Measurements from ENCODE around the gene FSCN2. TPM values are rescaled to one million over a fixed set of nuclear protein-coding genes. Genes with fewer than 3 reads are reported as not detected.

FSCN2 gene
- total RNA-seq, 1 experiment from 2014 or later: 1.6 TPM

GRCh38 chr17:81513753-81514488, 14.3 kb upstream of the FSCN2 start:
- Histone ChIP-seq H4K8ac (replicated peaks; ENCODE audit: insufficient read length, low read depth, low read length) (no peak overlapping the region), H3K9ac (ENCODE audit: extremely low read depth, insufficient read length, low read length) (peak overlapping the region; percentile 76), H2BK5ac (ENCODE audit: insufficient read length, low read length) (no peak overlapping the region), H3K23ac (ENCODE audit: insufficient read length, low read depth, low read length) (no peak overlapping the region), H3K18ac (ENCODE audit: insufficient read length, low read depth, low read length) (peak overlapping the region; percentile 97), H3K4me2 (ENCODE audit: insufficient read depth, insufficient read length, low read length) (peak overlapping the region; percentile 52), H3K4ac (ENCODE audit: low read depth, low read length) (peak overlapping the region; percentile 91), H2BK12ac (ENCODE audit: insufficient read length, low read depth, low read length) (peak overlapping the region; percentile 54), H4K20me1 (ENCODE audit: control insufficient read depth, insufficient read depth, insufficient read length) (no peaks in the 10 kb centered on the region), H3K14ac (ENCODE audit: insufficient read depth, low read length) (peak overlapping the region; percentile 95), H3K79me1 (ENCODE audit: insufficient read depth, low read depth, low read length, poor library complexity, severe bottlenecking) (peaks cover 2% of the 10 kb centered on the region), H2BK120ac (ENCODE audit: low read depth, low read length, poor library complexity, severe bottlenecking) (peak overlapping the region; percentile 71), H3K9me3 (ENCODE audit: control insufficient read depth, low read depth, low read length) (no peaks in the 10 kb centered on the region), H2BK15ac (ENCODE audit: low read depth, low read length) (peak overlapping the region; percentile 32; the same call in 1 of the 2 replicates), H3K56ac (ENCODE audit: insufficient read length, low read depth, low read length) (no peak overlapping the region), H3K27me3 (ENCODE audit: insufficient read depth, low read length) (no peaks in the 10 kb centered on the region; the same call in 1 of the 2 replicates), H3T11ph (ENCODE audit: low read length) (peak overlapping the region; percentile 60), H3K27ac (ENCODE audit: insufficient read length, low read depth, low read length) (no peak overlapping the region), H4K91ac (ENCODE audit: insufficient read length, low read depth, low read length) (peak overlapping the region; percentile 94), H2BK20ac (ENCODE audit: low read depth, low read length, poor library complexity, severe bottlenecking) (no peak overlapping the region), H3K23me2 (ENCODE audit: insufficient read length, low read depth, low read length, poor library complexity, severe bottlenecking) (peaks cover 41% of the 10 kb centered on the region), H2AK5ac (ENCODE audit: insufficient read length, low read length) (no peak overlapping the region), H2AFZ (ENCODE audit: low read length) (no peak overlapping the region), H3K79me2 (ENCODE audit: insufficient read depth, low read length) (peaks cover 25% of the 10 kb centered on the region; the same call in 1 of the 2 replicates), H4K5ac (ENCODE audit: insufficient read length, low read depth, low read length) (no peak overlapping the region), H3K4me1 (ENCODE audit: insufficient read depth, low read length) (peaks cover 4% of the 10 kb centered on the region; the same call in 1 of the 2 replicates)
- H3K9me3 Mint-ChIP-seq: peaks cover 7 to 19% of the 10 kb centered on the region in 2 experiments; a peak in 4 of 5 replicates
- TF ChIP-seq CTCF (conservative IDR thresholded peaks at IDR 0.05): no peak
- H3K27me3 Mint-ChIP-seq (ENCODE audit: low read depth): peaks cover 16% of the 10 kb centered on the region
- H3K27ac Mint-ChIP-seq: peak overlapping the region; percentile 53 to 84 (median 78); a peak in 4 of 7 replicates
- WGBS (ENCODE audit: extremely low coverage, insufficient read length, low lambda C conversion rate): no CpG with 5 or more reads among the region's 64 CpGs
- DNase-seq: peak; percentile 83
- peak overlapping the region; percentile 68 to 80 for H3K4me3 Mint-ChIP-seq
- peaks cover 33 to 43% of the 10 kb centered on the region in 2 experiments for H3K4me1 Mint-ChIP-seq
- peaks cover 33 to 38% (median 34%) of the 10 kb centered on the region in 3 experiments for H3K36me3 Mint-ChIP-seq (ENCODE audit: insufficient read depth in 1 of 3, low read depth in 3 of 3)
